HG02981 (cell line): ENCODE data around the gene EPB42.
"Not testable (repeated sequence)": the region's sequence is repeated elsewhere in the genome, so short reads cannot be mapped to it uniquely, and the experiment has no call there.

Experiments used
- ATAC-seq: cut with Tn5 transposase; IDR thresholded peaks from one replicate; pipeline ENCODE4 v1.9.1; 2021; ENCODE audit warnings: mild to moderate bottlenecking, moderate library complexity; ENCODE audit not compliant: unreplicated experiment

Gene EPB42

DNA sequence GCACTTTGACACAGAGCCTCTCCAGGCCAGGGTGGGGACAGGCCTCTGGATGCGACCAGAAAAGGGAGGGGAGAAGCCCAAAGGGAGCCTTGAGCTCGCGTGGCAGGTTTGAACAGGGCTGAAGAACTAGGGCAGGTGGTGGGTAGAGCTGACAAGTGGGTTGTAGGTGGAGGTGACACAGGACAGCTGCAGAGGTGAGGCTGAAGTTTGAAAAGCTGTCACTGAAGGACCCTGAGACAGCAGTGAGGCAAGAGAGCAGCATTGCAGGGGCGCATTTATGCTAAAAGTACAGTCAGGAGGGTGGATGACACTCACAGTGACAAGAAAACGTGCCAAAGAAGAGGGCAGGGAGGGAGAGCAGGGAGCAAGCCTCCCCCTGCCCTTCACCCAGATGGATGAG is 21.8 kb upstream of the EPB42 start:
- ATAC-seq = no peak

DNA sequence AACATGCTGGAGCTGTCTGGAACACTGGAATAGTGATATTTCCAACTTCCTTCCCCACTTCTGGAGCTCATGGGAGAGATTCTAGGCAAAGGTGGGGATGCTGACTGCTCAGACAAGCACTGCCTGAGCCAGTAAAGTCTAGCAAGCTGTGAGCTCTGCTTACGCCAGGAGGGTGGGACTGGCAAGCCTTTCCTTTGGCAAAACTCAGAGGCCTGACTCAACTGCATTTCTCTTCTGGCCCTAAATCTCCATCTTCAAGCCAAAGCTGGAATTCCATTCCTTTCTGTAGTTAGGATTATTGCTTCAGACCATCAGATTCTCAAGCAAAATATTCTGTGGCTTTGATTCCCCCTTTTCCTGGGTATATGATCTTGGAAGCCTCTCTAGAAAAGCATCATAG is 20.3 kb upstream of the EPB42 start:
- ATAC-seq = no peak

DNA sequence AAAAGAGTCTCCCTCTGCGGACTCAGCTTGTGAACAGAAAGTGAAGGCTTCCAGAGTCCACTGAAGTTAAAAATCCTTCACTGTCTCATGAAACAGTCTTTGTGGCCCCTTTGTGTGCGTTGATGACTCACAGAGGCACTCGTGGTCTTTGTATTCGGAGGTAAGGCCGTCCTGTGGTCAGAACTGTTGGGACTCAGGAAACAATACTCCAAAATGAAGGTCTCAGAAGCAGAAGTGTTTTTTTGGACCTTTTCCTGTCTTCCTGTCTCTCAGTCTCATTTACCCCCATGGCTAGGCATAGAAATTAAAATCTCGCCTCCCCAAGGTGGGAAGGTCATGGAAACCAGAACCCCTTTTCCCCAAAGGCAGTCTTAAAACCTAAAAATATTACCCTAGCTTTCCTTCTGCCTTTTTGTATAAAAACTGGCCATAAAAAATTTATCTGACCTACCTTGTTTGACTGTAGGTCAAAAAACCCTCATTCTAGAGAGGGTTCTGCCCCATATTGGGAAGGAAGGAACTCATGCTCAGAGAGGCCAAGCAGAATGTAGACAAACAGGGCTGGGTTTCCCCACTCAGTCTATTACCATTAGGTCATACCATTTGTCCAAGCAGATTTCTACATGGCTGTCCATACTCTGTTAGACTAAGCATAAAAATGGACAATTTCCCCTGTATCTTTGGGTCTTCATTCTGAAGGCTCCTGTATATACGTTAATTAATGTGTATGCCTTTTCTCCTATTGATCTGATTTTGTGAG is 19.1 kb upstream of the EPB42 start:
- no peak for ATAC-seq

DNA sequence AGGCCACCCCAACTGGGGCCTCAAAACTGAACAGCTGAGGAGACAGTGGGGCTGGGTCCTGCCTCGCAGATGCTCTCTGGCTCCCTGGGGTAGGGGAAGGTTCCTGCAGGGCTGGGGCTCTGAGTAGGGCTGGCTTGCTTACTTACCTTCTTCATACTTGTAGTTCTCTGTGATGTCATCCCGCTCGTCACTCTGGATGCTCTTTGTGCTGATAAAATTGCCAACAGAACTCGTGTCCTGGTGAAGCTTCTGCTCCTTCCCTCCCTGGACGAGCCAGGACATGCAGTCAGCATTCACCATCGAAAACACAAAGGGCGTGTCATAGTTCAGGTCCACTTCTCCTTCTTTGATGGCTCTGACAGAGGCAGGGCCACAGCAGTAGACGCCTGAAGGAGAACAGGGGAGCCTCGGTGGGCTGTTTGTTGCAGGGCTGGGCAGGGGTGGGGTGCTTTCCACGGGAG is 17.9 kb upstream of the EPB42 start:
- no peak for ATAC-seq

DNA sequence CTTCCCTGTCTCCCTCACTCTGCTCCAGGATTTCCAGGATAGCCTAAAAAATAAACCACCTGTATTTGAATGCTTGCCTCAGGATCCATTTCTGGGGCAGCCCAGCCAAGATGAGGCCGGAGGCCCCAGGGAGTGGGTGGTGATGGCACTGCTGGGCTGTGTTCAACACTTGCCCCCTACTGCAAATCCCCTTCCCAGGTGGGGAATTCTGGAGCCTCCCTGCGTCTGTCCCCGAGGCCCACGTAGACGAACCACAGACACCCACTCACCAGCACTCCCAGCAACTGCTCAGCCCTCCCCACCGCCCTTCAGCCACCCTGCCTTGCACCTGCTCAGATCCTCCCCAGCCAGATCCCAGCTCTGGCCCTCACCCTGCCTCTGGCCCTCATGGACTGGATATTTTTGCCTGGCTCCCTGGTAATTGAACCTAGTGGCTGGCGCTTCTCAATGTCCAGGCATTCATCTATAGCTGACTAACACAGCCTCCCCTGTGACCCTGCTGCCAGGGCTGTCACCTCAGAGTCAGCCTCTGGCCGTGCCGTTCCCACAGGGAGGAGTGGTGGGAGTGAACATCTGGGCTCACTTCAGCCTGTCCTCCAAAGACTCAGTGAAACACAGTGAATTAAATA is 17.1 kb upstream of the EPB42 start:
- no peak for ATAC-seq

DNA sequence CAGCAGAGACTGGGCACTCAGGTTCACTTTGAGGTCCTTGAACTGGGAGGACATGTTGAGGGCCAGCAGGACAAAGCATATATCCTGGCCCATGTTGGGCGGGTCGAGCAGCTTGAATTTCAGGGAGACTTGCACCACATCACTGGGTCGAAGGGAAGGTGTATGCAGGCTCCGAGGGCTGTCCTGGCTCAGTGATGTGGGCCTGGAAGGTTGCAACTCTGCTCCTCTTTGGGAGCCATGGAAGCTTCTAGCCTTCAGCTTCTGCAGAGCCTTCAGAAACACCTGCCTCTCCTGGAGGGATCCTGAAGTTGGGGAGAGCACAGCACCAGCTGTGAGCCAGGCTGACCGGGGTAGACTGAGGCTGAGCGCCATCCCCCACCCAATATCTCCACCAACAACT is 14.7 kb upstream of the EPB42 start:
- no peak for ATAC-seq

DNA sequence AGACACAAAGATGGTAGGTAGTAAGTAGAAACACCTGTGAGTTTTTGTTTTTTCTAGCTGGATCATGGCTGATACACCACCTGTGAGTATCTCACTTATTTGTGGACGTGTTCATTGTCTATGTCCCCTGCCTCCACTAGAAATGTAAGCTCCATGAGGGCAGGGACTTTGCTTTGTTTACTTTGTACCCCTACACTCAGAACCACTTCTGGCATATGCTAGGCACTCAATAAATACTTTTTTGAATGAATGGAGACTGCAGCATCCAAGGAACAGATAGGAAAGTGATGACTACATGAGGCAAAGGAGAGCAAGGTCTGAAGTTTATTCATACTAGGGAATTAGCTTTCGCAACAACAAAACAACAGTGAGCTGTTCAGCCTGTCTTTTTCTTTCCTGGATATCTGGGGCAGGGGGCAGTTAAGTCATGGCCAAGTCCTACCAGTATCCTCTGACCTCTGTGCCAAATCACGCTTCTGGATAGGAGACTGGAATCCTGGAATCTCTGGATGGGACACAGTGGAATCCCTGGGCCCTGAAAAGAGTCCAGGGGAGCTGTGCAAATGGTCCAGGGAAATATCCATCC is 11.6 kb upstream of the EPB42 start:
- no peak for ATAC-seq

DNA sequence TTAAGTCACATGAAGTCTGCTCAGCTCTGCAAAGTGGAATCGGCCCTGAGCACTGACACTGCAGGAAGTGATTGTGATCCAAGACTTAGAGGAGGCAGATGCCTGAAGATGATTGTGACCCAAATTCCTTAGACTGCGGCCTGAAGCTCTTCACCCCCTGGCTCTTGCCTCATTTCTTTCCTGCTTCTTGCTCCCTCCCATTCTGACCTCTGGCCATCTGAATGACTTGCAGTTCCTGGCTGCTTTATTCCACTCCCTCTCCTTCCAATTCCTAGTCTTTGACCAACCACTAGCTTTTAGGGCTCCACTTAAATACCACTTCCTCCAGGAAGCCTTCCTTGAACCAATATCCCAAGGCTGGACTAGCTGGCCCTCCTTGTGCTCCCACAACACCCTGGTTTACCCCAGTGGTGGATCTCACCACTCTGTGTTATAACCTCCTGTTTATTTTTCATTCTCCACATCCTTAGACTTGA is 9.9 kb upstream of the EPB42 start:
- ATAC-seq = no peak

DNA sequence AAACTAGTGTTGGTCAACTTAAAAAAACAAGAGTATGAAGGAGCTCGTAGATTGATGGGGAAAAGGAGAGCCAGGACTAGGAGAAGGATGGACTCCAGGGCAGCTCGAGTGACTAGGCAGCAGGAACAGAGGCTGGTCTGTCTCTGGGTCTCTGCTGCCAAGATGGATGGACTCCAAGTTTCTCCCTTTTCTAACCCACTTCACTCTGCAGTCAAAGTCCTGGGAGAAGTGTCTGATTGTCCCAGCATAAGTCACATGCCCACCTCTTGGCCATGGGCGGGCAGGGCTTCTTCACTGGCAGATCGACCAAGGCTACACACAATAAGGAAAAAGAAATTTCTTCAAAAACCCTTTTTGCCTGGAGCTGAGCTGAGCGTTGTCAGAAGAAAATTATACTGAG is 9.2 kb upstream of the EPB42 start:
- ATAC-seq = no peak

DNA sequence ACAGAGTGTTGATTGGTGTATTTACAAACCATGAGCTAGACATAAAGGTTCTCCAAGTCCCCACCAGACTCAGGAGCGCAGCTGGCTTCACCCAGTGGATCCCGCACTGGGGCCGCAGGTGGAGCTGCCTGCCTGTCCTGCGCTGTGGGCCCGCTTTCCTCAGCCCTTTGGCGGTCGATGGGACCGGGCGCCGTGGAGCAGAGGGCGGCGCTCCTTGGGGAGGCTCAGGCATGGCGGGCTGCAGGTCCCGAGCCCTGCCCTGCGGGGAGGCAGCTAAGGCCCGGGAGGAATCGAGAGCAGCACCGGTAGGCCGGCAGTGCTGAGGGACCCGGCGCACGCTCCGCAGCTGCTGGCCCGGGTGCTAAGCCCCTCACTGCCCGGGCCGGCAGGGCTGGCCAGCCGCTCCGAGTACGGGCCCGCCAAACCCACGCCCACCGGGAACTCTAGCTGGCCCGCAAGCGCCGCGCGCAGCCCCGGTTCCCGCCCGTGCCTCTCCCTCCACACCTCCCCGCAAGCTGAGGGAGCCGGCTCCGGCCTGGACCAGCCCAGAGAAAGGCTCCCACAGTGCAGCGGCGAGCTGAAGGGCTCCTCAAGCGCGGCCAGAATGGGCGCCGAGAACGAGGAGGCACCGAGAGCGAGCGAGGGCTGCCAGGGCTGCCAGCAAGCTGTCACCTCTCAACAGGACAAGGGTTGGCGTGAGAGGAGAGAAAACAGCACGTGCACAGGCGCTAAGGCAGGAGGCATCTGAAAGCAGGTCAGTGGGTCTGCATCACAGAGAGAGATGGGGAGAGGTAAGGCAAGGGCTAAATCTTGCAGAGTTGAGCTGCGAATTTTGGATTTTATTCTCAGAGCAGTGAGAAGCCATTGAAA is 5.9 kb upstream of the EPB42 start:
- ATAC-seq = no peak

DNA sequence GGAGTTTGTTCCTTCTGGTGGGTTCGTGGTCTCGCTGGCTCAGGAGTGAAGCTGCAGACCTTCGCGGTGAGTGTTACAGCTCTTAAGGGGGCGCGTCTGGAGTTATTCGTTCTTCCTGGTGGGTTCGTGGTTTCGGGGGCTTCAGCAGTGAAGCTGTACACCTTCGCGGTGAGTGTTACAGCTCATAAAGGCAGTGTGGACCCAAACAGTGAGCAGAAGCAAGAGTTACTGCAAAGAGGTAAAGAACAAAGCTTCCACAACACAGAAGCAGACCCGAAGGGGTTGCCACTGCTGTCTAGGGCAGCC is 5.1 kb upstream of the EPB42 start:
- not testable (repeated sequence) for ATAC-seq

DNA sequence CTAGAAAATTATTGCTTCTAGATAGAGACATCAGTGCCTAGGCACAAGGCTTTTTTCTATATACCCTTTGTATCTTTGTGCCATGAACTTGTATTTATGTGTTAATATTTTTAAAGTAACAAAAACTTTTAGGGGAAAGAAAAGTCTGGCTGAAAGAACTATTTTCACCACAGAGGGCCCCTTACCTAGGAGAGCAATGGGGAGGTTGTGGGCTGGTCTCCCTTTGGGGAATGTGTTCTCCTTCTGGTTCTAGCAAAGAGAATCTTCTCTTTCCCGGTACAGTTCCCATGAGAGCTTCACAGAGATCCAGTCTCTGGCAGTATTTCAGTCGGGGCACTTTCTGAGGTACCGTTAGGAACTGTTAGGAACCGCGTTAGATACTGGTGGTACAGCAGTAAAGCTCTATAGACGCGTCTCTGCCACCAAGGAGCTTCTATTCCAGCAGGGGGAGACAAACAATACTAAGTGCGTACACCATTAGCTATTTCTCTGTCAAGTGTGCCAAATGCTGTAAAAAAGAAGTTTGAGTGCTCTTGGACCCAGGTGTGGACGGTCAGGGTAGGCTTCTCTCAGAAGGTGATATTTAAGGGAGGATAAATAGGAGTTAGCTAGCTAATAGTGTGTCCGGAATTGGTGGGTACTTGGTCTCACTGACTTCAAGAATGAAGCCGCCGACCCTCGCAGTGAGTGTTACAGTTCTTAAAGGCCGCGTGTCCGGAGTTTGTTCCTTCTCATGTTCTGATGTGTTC is 4.6 kb upstream of the EPB42 start:
- ATAC-seq = no peak

DNA sequence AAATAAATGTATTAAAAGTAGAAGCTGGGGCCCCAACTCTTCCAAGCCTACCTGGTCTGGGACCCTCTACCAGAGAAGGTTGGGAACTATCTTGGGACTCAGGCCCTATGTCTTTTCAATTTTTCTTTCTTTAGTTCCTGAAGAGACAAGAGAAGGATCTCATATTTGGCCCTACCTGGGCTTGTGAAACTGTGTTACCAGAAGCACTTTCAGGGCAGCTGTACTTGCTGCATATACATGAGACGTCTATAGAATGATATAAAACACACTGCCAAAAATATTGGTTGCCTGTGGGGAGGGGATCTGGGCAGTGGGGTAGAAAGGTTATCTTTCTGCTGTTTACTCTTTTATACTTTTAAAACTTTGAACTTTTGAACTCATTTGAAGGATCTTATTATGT is 604 bp upstream of the EPB42 start:
- no peak for ATAC-seq

DNA sequence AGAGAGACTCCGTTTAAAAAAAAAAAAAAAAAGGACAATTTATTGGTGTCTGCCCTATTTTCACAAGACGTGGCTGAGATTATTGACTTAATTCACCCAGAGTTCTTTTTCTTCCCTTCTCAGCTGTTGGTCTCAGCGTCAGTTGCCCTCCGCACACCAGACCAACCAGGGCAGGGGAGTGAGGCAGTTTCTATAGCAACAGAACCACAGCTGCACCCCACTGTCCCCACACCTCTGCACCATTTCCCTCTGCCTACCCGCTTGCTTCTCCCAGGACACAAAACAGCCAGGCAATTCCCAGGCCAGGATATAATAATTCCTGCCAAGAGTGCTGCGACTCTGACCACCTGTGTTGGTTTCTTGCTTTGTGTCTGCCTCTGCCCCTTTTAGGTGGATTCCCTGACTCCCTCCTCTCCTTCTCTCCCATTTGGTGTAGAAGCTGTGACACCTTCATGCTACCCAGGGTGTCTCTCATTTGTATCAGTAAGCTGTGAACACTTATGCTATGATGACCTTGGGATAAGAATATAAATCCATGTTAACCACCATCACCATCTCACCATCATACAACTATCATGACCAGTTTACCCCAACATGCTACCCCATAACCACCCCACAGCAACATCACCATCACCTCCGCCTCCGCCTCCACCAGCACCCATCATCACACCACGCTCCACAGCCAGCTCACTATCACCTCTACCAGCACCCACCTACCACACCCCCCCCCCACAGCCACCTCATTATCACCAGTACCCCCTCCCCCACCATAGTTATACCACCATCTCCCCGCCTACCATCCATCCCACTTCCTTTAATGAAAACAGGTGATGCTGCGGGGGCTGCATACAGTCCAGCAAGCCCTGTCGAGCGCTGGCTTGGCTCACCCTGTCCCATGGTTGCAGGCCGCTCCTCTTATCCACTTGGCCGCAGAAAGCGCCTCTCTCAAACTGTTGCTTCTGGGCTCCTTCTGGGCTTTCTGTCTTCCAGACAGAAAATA is 589 bp downstream of the EPB42 start:
- ATAC-seq = no peak

DNA sequence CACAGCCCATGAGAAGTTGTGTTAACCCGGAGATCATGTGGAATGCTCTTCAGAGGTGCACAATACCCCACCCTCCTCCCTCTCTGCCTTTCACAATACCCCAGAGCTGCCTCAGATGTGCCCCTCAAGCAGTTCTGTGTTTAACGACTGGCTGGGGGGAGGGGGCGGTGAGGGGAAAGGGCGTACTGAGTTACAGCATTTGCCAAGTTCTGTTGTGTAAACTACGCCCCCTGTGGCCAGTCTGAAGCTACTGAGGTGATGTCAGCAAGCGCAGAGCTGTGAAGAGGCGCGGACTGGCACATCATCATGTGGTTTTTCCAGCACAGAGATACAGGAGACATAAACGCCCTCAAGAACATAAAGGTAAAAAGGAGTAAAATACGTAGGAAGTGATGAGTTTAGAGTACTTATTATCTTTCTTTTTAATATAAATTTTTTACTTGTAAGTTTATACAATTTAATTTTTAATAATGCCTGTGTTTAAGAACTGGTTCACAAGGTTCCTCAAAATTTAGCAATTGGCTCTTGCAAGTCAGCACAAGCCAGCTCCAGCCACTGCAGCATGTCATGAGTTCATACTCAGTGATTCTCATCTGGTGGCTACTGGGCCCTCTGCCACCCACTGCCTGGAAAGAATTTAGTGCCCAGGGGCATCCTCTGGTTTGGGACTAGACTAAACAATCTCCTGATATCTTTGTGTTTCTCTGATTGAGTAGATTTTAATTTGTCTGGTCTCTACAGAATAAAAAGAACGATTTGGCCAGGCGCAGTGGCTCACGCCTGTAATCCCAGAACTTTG is 1.7 kb downstream of the EPB42 start:
- ATAC-seq = no peak

DNA sequence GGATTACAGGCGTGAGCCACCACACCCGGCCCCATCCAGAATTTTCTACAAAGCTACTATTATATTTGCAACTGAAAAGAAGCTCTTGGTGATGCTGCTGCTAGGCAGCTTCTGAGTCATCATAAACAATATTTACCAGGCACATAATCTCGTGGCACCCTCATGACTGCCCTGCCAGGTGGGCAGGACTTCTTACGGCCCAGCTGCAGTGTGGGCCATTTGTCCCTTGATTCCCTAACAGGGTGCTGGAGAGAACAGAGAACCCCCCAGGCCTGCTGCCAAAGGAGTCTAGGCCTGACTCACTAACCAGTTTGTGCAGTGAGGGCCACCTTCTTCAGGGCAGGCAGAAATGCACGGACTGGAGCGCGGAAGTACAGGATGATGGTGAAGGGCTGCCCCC is 4.9 kb downstream of the EPB42 start:
- no peak for ATAC-seq

DNA sequence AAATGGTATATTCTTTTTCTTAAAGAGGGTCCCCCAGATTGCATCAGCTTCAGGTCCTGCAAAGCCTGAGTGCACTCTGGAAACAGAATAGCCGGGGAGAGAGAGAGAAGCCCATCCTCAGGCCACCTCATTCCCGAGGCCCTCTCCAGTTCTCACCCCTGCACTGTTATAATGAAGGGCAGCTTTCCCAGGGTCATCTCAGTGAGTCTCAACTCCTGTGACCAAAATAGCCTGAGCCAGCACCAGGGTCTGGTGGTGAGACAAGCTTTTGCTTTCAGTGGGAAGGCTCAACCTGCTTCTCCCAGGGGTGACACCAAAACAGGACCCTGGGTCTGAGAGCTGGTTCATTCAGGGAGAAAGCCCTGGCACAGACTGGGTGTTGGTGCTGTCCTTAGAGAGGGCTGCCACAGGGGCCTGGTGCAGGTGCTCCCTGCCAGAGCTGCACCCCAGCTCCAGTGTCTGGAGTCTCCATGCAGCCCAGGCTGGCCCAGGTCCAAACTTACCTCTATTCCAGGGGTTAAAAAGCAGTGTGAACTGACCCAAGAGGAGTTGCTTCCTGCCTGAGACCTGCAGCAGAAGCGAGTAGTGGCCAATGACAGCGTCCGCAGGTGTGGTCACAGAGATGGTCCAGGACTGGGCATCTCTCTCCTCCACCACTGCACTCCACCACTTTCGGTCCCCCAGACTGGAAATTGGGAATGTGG is 6.1 kb downstream of the EPB42 start:
- ATAC-seq = no peak

DNA sequence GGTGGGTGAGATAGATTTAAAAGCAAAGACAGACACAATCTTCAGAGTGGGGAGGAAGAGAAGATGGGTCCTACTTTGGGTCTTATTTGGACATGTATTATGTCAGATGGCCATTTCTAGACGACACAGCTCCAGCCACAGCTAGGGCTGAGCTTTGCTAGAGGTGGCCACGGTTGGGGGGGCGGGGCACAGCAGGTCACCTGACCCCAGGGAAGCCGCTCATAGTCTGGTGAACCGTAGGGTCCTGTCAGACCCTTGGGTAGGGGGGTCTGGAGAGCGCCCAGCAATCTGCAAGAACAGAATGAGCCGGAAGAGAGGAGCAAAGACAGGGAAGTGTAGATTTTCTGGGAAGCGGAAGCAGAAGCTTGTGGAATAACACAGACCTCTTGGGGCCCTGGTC is 6.6 kb downstream of the EPB42 start:
- no peak for ATAC-seq
